Hepatocyte (in vitro differentiated cells): ENCODE measurements around the gene EDA. TPM values are rescaled to one million over a fixed set of nuclear protein-coding genes. Genes with fewer than 3 reads are reported as not detected.

Source experiments
- DNase-seq: peaks from one replicate; pipeline ENCODE4 v3.0.0-alpha.2; 2016; ENCODE audit warnings: low spot score
- H2AFZ ChIP-seq: fragments of 200-600 bp; sonication (generic); 2 replicates; pipeline ENCODE4 v1.6.0; 2016; ENCODE audit warnings: antibody characterized with exemption, mild to moderate bottlenecking
- H3K27ac ChIP-seq: fragments of 200-600 bp; sonication (generic); 2 replicates; pipeline ENCODE4 v1.5.1; 2016; ENCODE audit warnings: mild to moderate bottlenecking
- H3K27me3 ChIP-seq: fragments of 200-600 bp; sonication (generic); 2 replicates; pipeline ENCODE4 v1.6.1; 2016
- H3K36me3 ChIP-seq: fragments of 200-600 bp; sonication (generic); replicated peaks from 2 replicates; pipeline ENCODE4 v1.5.1; 2016; ENCODE audit warnings: low read depth; ENCODE audit not compliant: insufficient read depth
- H3K4me1 ChIP-seq: fragments of 200-600 bp; sonication (generic); 2 replicates; pipeline ENCODE4 v1.5.1; 2016; ENCODE audit warnings: mild to moderate bottlenecking, moderate library complexity; ENCODE audit not compliant: insufficient read depth
- H3K4me2 ChIP-seq: fragments of 200-600 bp; sonication (generic); 2 replicates; pipeline ENCODE4 v1.6.0; 2016
- H3K4me3 ChIP-seq: fragments of 200-600 bp; sonication (generic); 2 replicates; pipeline ENCODE4 v1.5.1; 2016; ENCODE audit warnings: mild to moderate bottlenecking
- H3K79me2 ChIP-seq: fragments of 200-600 bp; sonication (generic); 2 replicates; pipeline ENCODE4 v1.6.0; 2017; ENCODE audit warnings: mild to moderate bottlenecking
- H3K9me2 ChIP-seq: fragments of 200-600 bp; sonication (generic); replicated peaks from 2 replicates; pipeline ENCODE4 v1.6.0; 2017; ENCODE audit warnings: mild to moderate bottlenecking; ENCODE audit not compliant: insufficient read depth
- H3K9me3 ChIP-seq: fragments of 200-600 bp; sonication (generic); 2 replicates; pipeline ENCODE4 v1.5.1; 2016; ENCODE audit warnings: low read depth, mild to moderate bottlenecking
- H4K20me1 ChIP-seq: fragments of 200-600 bp; sonication (generic); 2 replicates; pipeline ENCODE4 v1.6.0; 2016; ENCODE audit warnings: mild to moderate bottlenecking; ENCODE audit not compliant: insufficient read depth, poor library complexity, severe bottlenecking
- EZH2 ChIP-seq: fragments of 200-600 bp; sonication (generic); IDR thresholded peaks from 2 replicates; pipeline ENCODE4 v1.6.1; 2016; ENCODE audit warnings: antibody characterized with exemption, mild to moderate bottlenecking, borderline replicate concordance
- EZH2phosphoT487 ChIP-seq: fragments of 200-600 bp; sonication (generic); IDR thresholded peaks from one replicate; pipeline ENCODE4 v1.6.1; 2018; ENCODE audit warnings: antibody characterized with exemption, mild to moderate bottlenecking, low read depth, moderate library complexity; ENCODE audit not compliant: unreplicated experiment, severe bottlenecking
- WGBS: methylation state at CpG from one replicate; pipeline ENCODE4 v1.1.6; 2016; ENCODE audit warnings: low lambda C conversion rate; ENCODE audit errors: missing lambda C conversion rate; 5-methylcytosine and 5-hydroxymethylcytosine counted together
- polyA plus RNA-seq: library from polyadenylated mRNA; unstranded; fragments of >200 nt; fragmentation: Nextera tagmentation; extraction: Ambion mirVana; gene quantifications from 2 replicates; pipeline ENCODE4 v1.2.1, GENCODE V29; 2016
- total RNA-seq: library from RNA; depleted of rRNA; stranded (reverse); fragments of >200 nt; gene quantifications from 2 replicates; pipeline ENCODE4 v1.2.3, GENCODE V29; 2014
- TF ChIP-seq, protein P1 (sequence below): fragments of 200-600 bp; sonication (generic); IDR thresholded peaks from 2 replicates; pipeline ENCODE4 v1.5.1; 2016; ENCODE audit warnings: antibody characterized with exemption, mild to moderate bottlenecking; ENCODE audit not compliant: poor library complexity

The EDA gene
- total and polyA plus RNA-seq, 2 experiments from 2014 or later: 4.7 to 19.1 TPM

DNA sequence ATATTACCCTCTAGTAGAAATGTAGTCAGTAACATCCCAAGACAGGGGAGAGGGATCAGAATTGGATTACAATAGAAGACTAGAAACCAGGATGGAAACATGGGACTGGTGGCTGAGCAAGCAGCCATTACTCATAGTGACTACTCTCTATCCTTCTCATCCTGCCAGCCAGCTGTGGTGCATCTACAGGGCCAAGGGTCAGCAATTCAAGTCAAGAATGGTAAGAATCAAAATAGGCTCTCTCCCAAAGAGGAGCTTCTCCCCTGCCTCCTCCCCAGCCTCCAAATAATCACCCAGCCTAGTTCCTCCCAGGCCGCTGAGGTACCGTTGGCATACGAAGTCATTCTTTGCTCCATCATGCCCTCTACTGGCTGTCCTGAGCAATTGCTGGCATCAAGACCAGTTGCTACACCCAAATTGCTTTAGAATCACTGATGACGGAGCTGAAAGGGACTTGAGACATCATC lies 414.4 kb downstream of the EDA start:
- peak; percentile 62 for DNase-seq
- Histone ChIP-seq H3K9me2 (no peaks in the 10 kb centered on the region), H3K36me3 (no peaks in the 10 kb centered on the region), H2AFZ (no peak overlapping the region), H3K4me2 (no peak overlapping the region), H4K20me1 (no peaks in the 10 kb centered on the region), H3K9me3 (no peaks in the 10 kb centered on the region), H3K4me1 (no peaks in the 10 kb centered on the region), H3K27ac (no peak overlapping the region), H3K79me2 (no peaks in the 10 kb centered on the region), H3K27me3 (no peaks in the 10 kb centered on the region), H3K4me3 (no peak overlapping the region)
- 19% methylated on average over 4 of the region's 4 CpGs for WGBS
- TF ChIP-seq EZH2 (no peak), EZH2phosphoT487 (no peak)
- TF ChIP-seq, protein P1, sequence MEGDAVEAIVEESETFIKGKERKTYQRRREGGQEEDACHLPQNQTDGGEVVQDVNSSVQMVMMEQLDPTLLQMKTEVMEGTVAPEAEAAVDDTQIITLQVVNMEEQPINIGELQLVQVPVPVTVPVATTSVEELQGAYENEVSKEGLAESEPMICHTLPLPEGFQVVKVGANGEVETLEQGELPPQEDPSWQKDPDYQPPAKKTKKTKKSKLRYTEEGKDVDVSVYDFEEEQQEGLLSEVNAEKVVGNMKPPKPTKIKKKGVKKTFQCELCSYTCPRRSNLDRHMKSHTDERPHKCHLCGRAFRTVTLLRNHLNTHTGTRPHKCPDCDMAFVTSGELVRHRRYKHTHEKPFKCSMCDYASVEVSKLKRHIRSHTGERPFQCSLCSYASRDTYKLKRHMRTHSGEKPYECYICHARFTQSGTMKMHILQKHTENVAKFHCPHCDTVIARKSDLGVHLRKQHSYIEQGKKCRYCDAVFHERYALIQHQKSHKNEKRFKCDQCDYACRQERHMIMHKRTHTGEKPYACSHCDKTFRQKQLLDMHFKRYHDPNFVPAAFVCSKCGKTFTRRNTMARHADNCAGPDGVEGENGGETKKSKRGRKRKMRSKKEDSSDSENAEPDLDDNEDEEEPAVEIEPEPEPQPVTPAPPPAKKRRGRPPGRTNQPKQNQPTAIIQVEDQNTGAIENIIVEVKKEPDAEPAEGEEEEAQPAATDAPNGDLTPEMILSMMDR: peak; percentile 66

GRCh38 chrX:70032792-70033191 lies 416.9 kb downstream of the EDA start:
- DNase-seq: no peak
- no peaks in the 10 kb centered on the region for H4K20me1 ChIP-seq
- H3K36me3 ChIP-seq: no peaks in the 10 kb centered on the region
- no peak overlapping the region for H3K27ac ChIP-seq
- H3K9me2 ChIP-seq: no peaks in the 10 kb centered on the region
- H3K4me1 ChIP-seq: no peaks in the 10 kb centered on the region
- no peak overlapping the region for H2AFZ ChIP-seq
- no peak overlapping the region for H3K4me3 ChIP-seq
- TF ChIP-seq EZH2phosphoT487 (no peak), EZH2 (no peak)
- TF ChIP-seq, protein P1: no peak
- H3K79me2 ChIP-seq: no peaks in the 10 kb centered on the region
- H3K27me3 ChIP-seq: no peaks in the 10 kb centered on the region
- no peak overlapping the region for H3K4me2 ChIP-seq
- 54% methylated on average over 2 of the region's 2 CpGs for WGBS
- no peaks in the 10 kb centered on the region for H3K9me3 ChIP-seq

DNA sequence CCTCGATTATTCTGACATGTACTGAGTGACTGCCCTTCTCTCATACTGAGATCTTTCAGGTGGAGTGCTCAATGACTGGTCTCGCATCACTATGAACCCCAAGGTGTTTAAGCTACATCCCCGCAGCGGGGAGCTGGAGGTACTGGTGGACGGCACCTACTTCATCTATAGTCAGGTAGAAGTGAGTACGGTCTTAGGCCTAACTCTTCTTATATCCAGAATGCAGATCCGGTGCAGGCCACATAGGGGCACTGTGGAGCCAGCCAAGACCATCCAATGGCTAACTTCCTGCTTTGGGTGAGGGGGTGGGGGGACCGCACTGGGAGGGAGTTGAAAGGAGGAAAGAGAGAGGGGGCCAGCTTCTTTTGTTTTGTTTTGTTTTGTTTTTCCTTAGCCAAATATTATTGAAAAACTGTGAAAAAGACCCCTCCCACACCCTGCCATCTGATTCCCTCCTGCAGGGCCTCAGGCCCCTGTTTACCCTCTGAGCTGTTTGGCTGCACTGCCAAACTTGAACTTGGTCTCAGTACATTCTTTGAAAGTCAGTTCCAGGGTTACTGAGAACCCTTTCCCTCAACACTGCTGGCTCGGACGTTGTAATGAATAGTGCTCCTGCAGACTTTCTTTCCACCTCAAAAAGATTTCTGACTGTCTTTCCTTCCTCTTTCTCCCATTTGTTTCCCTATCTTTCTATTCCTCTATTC lies 417.6 kb downstream of the EDA start:
- WGBS: 77% methylated on average over 10 of the region's 10 CpGs
- H3K27ac ChIP-seq: no peak overlapping the region
- H3K36me3 ChIP-seq: no peaks in the 10 kb centered on the region
- no peaks in the 10 kb centered on the region for H3K4me1 ChIP-seq
- no peaks in the 10 kb centered on the region for H3K79me2 ChIP-seq
- no peaks in the 10 kb centered on the region for H4K20me1 ChIP-seq
- no peak overlapping the region for H3K4me2 ChIP-seq
- no peak overlapping the region for H2AFZ ChIP-seq
- no peak for DNase-seq
- H3K9me3 ChIP-seq: no peaks in the 10 kb centered on the region
- H3K27me3 ChIP-seq: no peaks in the 10 kb centered on the region
- H3K9me2 ChIP-seq: no peaks in the 10 kb centered on the region
- no peak overlapping the region for H3K4me3 ChIP-seq
- TF ChIP-seq EZH2: no peak
- TF ChIP-seq, protein P1: peak; percentile 42
